ENCODE measurements around the gene NLRC5.

Gene NLRC5

DNA sequence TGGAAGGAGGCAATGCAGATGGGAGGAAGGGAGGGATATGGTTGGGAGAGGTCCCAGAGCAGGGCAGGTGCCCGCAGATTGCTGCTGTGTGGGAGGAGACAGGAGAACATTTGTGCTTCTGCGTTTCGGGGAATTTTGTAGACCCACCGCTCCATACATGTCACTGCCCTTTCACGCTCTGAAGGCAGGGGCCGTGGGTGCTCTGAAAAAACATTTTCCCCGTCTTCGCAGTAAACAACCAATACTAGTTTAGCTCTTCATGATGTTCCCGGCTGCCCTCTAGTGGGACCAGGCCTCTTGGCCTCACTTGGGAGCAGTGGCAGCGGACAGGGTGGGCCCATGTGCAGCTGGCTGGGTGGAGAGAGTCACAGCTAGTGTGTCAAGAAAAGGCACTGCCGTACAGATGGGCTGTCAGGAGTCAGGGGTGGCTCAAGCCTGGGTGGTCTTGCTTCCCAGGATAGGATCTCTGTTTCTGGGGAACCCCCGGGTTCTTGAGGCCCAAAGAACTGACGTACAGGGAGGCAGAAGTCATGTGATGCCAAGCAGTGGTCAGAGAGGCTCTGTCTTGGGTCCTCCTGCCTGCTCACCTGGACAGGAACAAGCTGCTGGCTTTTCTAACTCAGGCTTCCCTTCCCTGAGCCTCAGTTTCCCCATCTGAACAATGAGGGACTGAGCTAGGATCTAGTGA is 56.5 kb downstream of the NLRC5 start:
- TF ChIP-seq, protein P1, sequence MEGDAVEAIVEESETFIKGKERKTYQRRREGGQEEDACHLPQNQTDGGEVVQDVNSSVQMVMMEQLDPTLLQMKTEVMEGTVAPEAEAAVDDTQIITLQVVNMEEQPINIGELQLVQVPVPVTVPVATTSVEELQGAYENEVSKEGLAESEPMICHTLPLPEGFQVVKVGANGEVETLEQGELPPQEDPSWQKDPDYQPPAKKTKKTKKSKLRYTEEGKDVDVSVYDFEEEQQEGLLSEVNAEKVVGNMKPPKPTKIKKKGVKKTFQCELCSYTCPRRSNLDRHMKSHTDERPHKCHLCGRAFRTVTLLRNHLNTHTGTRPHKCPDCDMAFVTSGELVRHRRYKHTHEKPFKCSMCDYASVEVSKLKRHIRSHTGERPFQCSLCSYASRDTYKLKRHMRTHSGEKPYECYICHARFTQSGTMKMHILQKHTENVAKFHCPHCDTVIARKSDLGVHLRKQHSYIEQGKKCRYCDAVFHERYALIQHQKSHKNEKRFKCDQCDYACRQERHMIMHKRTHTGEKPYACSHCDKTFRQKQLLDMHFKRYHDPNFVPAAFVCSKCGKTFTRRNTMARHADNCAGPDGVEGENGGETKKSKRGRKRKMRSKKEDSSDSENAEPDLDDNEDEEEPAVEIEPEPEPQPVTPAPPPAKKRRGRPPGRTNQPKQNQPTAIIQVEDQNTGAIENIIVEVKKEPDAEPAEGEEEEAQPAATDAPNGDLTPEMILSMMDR (IDR thresholded peaks at IDR 0.05; ENCODE audit: low read length): no peak; the same call in 1 of the 2 replicates
- TF ChIP-seq EZH2 (optimal IDR thresholded peaks at IDR 0.05; ENCODE audit: low read depth, low read length) (no peak), EZH2phosphoT487 (IDR thresholded peaks at IDR 0.05; ENCODE audit: low read length) (no peak)
- H3K4me2 ChIP-seq (ENCODE audit: low read depth, low read length): no peak overlapping the region
- no peaks in the 10 kb centered on the region for H3K9me3 ChIP-seq (replicated peaks; ENCODE audit: insufficient read depth, low read length)
- no peak overlapping the region for H2AFZ ChIP-seq (ENCODE audit: low read length)
- DNase-seq: no peak
- H3K27me3 ChIP-seq (replicated peaks; ENCODE audit: insufficient read depth, low read length): no peaks in the 10 kb centered on the region
- no peak overlapping the region for H3K9ac ChIP-seq (ENCODE audit: low read length)
- no peaks in the 10 kb centered on the region for H3K9me2 ChIP-seq (replicated peaks; ENCODE audit: insufficient read depth, low read length)
- H3K79me2 ChIP-seq (ENCODE audit: low read length): no peaks in the 10 kb centered on the region
- peaks cover 27% of the 10 kb centered on the region for H3F3A ChIP-seq (ENCODE audit: insufficient read depth, low read length)
- no peak overlapping the region for H3K27ac ChIP-seq (ENCODE audit: low read length)
- H3K36me3 ChIP-seq (replicated peaks; ENCODE audit: insufficient read depth, low read length): no peaks in the 10 kb centered on the region
- H4K20me1 ChIP-seq (ENCODE audit: insufficient read depth, low read length): no peaks in the 10 kb centered on the region
- H3K4me1 ChIP-seq (ENCODE audit: low read length): peaks cover 57% of the 10 kb centered on the region
- H3K4me3 ChIP-seq (ENCODE audit: low read length): no peak overlapping the region

DNA sequence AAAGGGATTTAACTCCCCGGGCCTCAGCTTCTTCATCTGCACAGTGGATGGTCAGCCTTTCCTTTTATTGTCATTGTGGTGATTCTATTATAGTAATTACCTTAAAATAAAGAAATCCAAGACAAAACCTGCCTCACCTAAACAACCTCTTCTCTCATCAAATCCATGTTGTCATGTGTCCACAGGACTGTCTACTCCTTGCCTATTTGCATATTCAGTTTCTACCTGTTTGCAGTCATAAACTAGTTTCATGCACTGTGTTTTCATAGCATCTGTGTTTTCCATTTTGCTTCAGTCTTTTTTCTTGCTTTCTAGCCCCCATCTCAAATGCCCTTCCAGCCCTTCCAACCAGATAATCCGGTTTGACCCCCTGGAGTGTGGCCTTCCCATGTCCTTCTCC is 58.7 kb downstream of the NLRC5 start:
- TF ChIP-seq EZH2phosphoT487 (IDR thresholded peaks at IDR 0.05; ENCODE audit: low read length): no peak
- TF ChIP-seq EZH2 (optimal IDR thresholded peaks at IDR 0.05; ENCODE audit: low read depth, low read length): no peak
- TF ChIP-seq, protein P1 (IDR thresholded peaks at IDR 0.05; ENCODE audit: low read length): no peak
- Histone ChIP-seq H3F3A (ENCODE audit: insufficient read depth, low read length) (peaks cover 11% of the 10 kb centered on the region; the same call in 1 of the 2 replicates), H3K9ac (ENCODE audit: low read length) (no peak overlapping the region), H3K79me2 (ENCODE audit: low read length) (no peaks in the 10 kb centered on the region), H3K36me3 (replicated peaks; ENCODE audit: insufficient read depth, low read length) (no peaks in the 10 kb centered on the region), H4K20me1 (ENCODE audit: insufficient read depth, low read length) (no peaks in the 10 kb centered on the region), H3K27ac (ENCODE audit: low read length) (no peak overlapping the region), H3K9me2 (replicated peaks; ENCODE audit: insufficient read depth, low read length) (no peaks in the 10 kb centered on the region), H3K4me1 (ENCODE audit: low read length) (peaks cover 36% of the 10 kb centered on the region), H2AFZ (ENCODE audit: low read length) (no peak overlapping the region), H3K27me3 (replicated peaks; ENCODE audit: insufficient read depth, low read length) (no peaks in the 10 kb centered on the region), H3K4me3 (ENCODE audit: low read length) (no peak overlapping the region), H3K4me2 (ENCODE audit: low read depth, low read length) (peak overlapping the region; percentile 2; the same call in 1 of the 2 replicates), H3K9me3 (replicated peaks; ENCODE audit: insufficient read depth, low read length) (no peaks in the 10 kb centered on the region)
- peak; percentile 25 for DNase-seq

DNA sequence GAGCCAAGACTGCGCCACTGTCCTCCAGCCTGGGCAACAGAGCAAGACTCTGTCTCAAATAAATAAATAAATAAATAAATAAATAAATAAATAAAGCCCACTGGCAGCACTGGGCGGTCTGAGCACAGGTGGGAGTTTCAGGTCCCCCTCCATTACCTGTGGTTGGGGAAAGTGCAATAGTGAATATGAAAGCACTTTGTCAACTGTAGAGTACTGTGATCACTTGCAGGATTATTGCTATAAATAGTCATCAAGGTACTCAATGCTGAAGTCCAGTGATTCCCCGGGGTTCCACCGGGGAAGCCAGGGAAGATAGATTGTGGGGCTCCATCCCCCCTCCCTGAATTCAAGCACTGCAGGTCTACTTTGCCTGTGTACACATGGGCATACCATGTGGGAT is 60.3 kb downstream of the NLRC5 start:
- Histone ChIP-seq H3K4me2 (ENCODE audit: low read depth, low read length) (peak overlapping the region; percentile 50; the same call in 1 of the 2 replicates), H3K27ac (ENCODE audit: low read length) (no peak overlapping the region), H3K9me3 (replicated peaks; ENCODE audit: insufficient read depth, low read length) (no peaks in the 10 kb centered on the region), H3K79me2 (ENCODE audit: low read length) (no peaks in the 10 kb centered on the region), H3K36me3 (replicated peaks; ENCODE audit: insufficient read depth, low read length) (no peaks in the 10 kb centered on the region), H3K4me3 (ENCODE audit: low read length) (no peak overlapping the region), H3K4me1 (ENCODE audit: low read length) (peaks cover 31% of the 10 kb centered on the region), H3F3A (ENCODE audit: insufficient read depth, low read length) (peaks cover 11% of the 10 kb centered on the region; the same call in 1 of the 2 replicates), H2AFZ (ENCODE audit: low read length) (no peak overlapping the region), H3K9ac (ENCODE audit: low read length) (no peak overlapping the region), H4K20me1 (ENCODE audit: insufficient read depth, low read length) (no peaks in the 10 kb centered on the region), H3K9me2 (replicated peaks; ENCODE audit: insufficient read depth, low read length) (no peaks in the 10 kb centered on the region), H3K27me3 (replicated peaks; ENCODE audit: insufficient read depth, low read length) (no peaks in the 10 kb centered on the region)
- TF ChIP-seq EZH2 (optimal IDR thresholded peaks at IDR 0.05; ENCODE audit: low read depth, low read length) (no peak), EZH2phosphoT487 (IDR thresholded peaks at IDR 0.05; ENCODE audit: low read length) (no peak)
- TF ChIP-seq, protein P1 (IDR thresholded peaks at IDR 0.05; ENCODE audit: low read length): no peak
- peak; percentile 72 for DNase-seq
